Right lobe of liver (tissue), 6 donors: Measurements from ENCODE around the gene PCLO. TPM values are rescaled to one million over a fixed set of nuclear protein-coding genes. Genes with fewer than 3 reads are reported as not detected.

ENCODE experiments used
- ATAC-seq, 4 donors: fragments of 200-7000 bp; cut with Tn5 transposase; one replicate each; pipeline ENCODE4 v1.9.1; 2020; ENCODE audit warnings: mild to moderate bottlenecking in 4 of 4, moderate library complexity in 4 of 4
- DNase-seq, 3 donors: peaks; one replicate each; pipeline ENCODE4 v3.0.0-alpha.2; 2020
- H3K27ac ChIP-seq, 3 donors: fragments of 200-600 bp; one replicate each; pipeline ENCODE4 v1.8.0; 2022
- H3K27me3 ChIP-seq, 2 donors: fragments of 200-600 bp; one replicate each; pipeline ENCODE4 v1.8.0; 2022
- H3K36me3 ChIP-seq, 4 donors: fragments of 200-600 bp; sonication (generic) in 1 of 4; one replicate each; pipeline versions ENCODE4 v1.5.1 to v1.8.0; 2017 to 2022; ENCODE audit warnings: control low read depth in 1 of 4
- H3K4me1 ChIP-seq, 4 donors: fragments of 200-600 bp; sonication (generic) in 1 of 4; one replicate each; pipeline versions ENCODE4 v1.5.1 to v1.8.0; 2017 to 2022; ENCODE audit warnings: control low read depth in 1 of 4
- H3K4me3 ChIP-seq, 3 donors: fragments of 200-600 bp; one replicate each; pipeline ENCODE4 v1.8.0; 2022
- H3K9me3 ChIP-seq, 4 donors: fragments of 200-600 bp; sonication (generic) in 1 of 4; one replicate each; pipeline versions ENCODE4 v1.5.1 to v1.8.0; 2017 to 2022; ENCODE audit warnings: control low read depth in 1 of 4
- CTCF ChIP-seq, 4 donors: fragments of 200-600 bp in 3 of 4; fragments of 450-650 bp in 1 of 4; IDR thresholded peaks; one replicate each; pipeline versions ENCODE4 v1.5.1 to v1.8.0; 2016 to 2022; ENCODE audit warnings: antibody characterized with exemption in 4 of 4, mild to moderate bottlenecking in 2 of 4
- POLR2A ChIP-seq: fragments of 450-650 bp; IDR thresholded peaks from one replicate; pipeline ENCODE4 v1.6.1; 2017; ENCODE audit warnings: antibody characterized with exemption, mild to moderate bottlenecking
- WGBS: methylation state at CpG from one replicate; pipeline ENCODE4 v1.1.6; 2018; ENCODE audit warnings: low coverage, low lambda C conversion rate; ENCODE audit not compliant: insufficient coverage; ENCODE audit errors: missing lambda C conversion rate; 5-methylcytosine and 5-hydroxymethylcytosine counted together
- intact Hi-C, 2 donors: fragments of 100-400 bp; cut with DNase I; formaldehyde crosslinking; loops; one replicate each; pipeline versions ENCODE4 v1.11.2 to v1.14.1; 2022
- total RNA-seq, 6 experiments: library from RNA; depleted of rRNA in 2 of 6; stranded (reverse); fragments of >200 nt in 2 of 6; fragmentation: NEBNext Ultra II Directional in 3 of 6; extraction: Animal tissue kit (Norgen Biotek cat#: 25700) in 3 of 6; gene quantifications; one replicate each; pipeline versions ENCODE4 v1.1.0 to v1.2.4, GENCODE V29; 2016 to 2023
- donor health status: DM: no; HTN: yes; CAD: no.
- donor health status: DM: no; HTN: no; CAD: no.
- donor health status: DM: no; HTN: no; CAD: no.
- donor health status: DM: no; HTN: yes; CAD: no.
- donor health status: DM: no; HTN: yes; CAD: no.

The PCLO gene
- total RNA-seq, 6 experiments from 2014 or later, result 0.22 to 1.1 (median 0.33) TPM

- H3K4me3 ChIP-seq, result no peak overlapping the region
- no peaks in the 10 kb centered on the region for H3K36me3 ChIP-seq
- H3K27ac ChIP-seq, result no peak overlapping the region
- H3K27me3 ChIP-seq, result no peaks in the 10 kb centered on the region
- no peaks in the 10 kb centered on the region for H3K4me1 ChIP-seq
- no peak for ATAC-seq
- WGBS, result 60% methylated on average over 6 of the region's 6 CpGs
- no peak for TF ChIP-seq POLR2A
- no peak for TF ChIP-seq CTCF (IDR thresholded peaks at IDR 0.05)
- DNase-seq, result no peak
- intact Hi-C loops, result no loop called here
- H3K9me3 ChIP-seq, result no peaks in the 10 kb centered on the region
Observed at GRCh38 chr7:82953324-82954027, 209.2 kb downstream of the PCLO start.

GRCh38 chr7:82950436-82950835 lies 212.2 kb downstream of the PCLO start:
- intact Hi-C loops, result no loop called here
- no peak for TF ChIP-seq CTCF (IDR thresholded peaks at IDR 0.05)
- TF ChIP-seq POLR2A, result no peak
- Histone ChIP-seq H3K27me3 (no peaks in the 10 kb centered on the region), H3K4me3 (no peak overlapping the region), H3K9me3 (no peaks in the 10 kb centered on the region), H3K4me1 (no peaks in the 10 kb centered on the region), H3K27ac (no peak overlapping the region), H3K36me3 (no peaks in the 10 kb centered on the region)
- DNase-seq, result no peak
- WGBS, result 46% methylated on average over 4 of the region's 4 CpGs
- ATAC-seq, result no peak

- no peak for TF ChIP-seq CTCF (IDR thresholded peaks at IDR 0.05)
- TF ChIP-seq POLR2A, result no peak
- DNase-seq (no peak), ATAC-seq (no peak)
- Histone ChIP-seq H3K9me3 (no peaks in the 10 kb centered on the region), H3K4me3 (no peak overlapping the region), H3K36me3 (no peaks in the 10 kb centered on the region), H3K4me1 (no peaks in the 10 kb centered on the region), H3K27me3 (no peaks in the 10 kb centered on the region), H3K27ac (no peak overlapping the region)
- 46% methylated on average over 3 of the region's 3 CpGs for WGBS
- intact Hi-C loops, result no loop called here
Observed at GRCh38 chr7:82945480-82945879, 217.2 kb downstream of the PCLO start.

- WGBS, result 44% methylated on average over 4 of the region's 4 CpGs
- intact Hi-C loops, result no loop called here
- H3K27me3 ChIP-seq, result no peaks in the 10 kb centered on the region
Observed at GRCh38 chr7:82945056-82945455, 217.6 kb downstream of the PCLO start.

More at GRCh38 chr7:82945056-82945455, 217.6 kb downstream of the PCLO start:
- ATAC-seq (no peak), DNase-seq (no peak)
- no peaks in the 10 kb centered on the region for H3K4me1 ChIP-seq
- TF ChIP-seq CTCF (IDR thresholded peaks at IDR 0.05), result no peak
- TF ChIP-seq POLR2A, result no peak
- H3K36me3 ChIP-seq, result no peaks in the 10 kb centered on the region
- H3K4me3 ChIP-seq, result no peak overlapping the region
- H3K9me3 ChIP-seq, result no peaks in the 10 kb centered on the region
- no peak overlapping the region for H3K27ac ChIP-seq
